CD14-positive monocyte (primary cell): Measurements from ENCODE around the gene BRDT. TPM values are rescaled to one million over a fixed set of nuclear protein-coding genes. Genes with fewer than 3 reads are reported as not detected.

Source experiments
- DNase-seq, 3 donors: peaks; one replicate each; pipeline ENCODE4 v3.0.0-alpha.2; 2011 to 2022
- H2AFZ ChIP-seq: 2 replicates; pipeline ENCODE4 v1.6.0; 2012; ENCODE audit warnings: mild to moderate bottlenecking, low read depth, low read length, inconsistent platforms; ENCODE audit not compliant: insufficient read depth, poor library complexity, severe bottlenecking
- H3K27ac ChIP-seq, 2 donors: 1 replicate in 1 of 2; 2 replicates in 1 of 2; pipeline ENCODE4 v1.5.1; 2012 to 2013; ENCODE audit warnings: low read length in 2 of 2, control low read depth in 1 of 2, inconsistent platforms in 1 of 2, low read depth in 1 of 2, mild to moderate bottlenecking in 1 of 2
- H3K27me3 ChIP-seq, 2 donors: one replicate each; pipeline versions ENCODE4 v1.6.0 to v1.6.1; 2011 to 2013; ENCODE audit warnings: low read length in 2 of 2; ENCODE audit not compliant: control insufficient read depth in 2 of 2, insufficient read depth in 2 of 2
- H3K36me3 ChIP-seq, 2 donors: replicated peaks in 1 of 2; 1 replicate in 1 of 2; 2 replicates in 1 of 2; pipeline versions ENCODE4 v1.5.1 to v1.6.1; 2012 to 2013; ENCODE audit warnings: low read length in 2 of 2, control low read depth in 1 of 2, inconsistent platforms in 1 of 2, mild to moderate bottlenecking in 1 of 2; ENCODE audit not compliant: insufficient read depth in 2 of 2, control insufficient read depth in 1 of 2
- H3K4me1 ChIP-seq, 2 donors: 1 replicate in 1 of 2; 2 replicates in 1 of 2; pipeline versions ENCODE4 v1.5.1 to v1.6.1; 2012 to 2013; ENCODE audit warnings: low read length in 2 of 2, control low read depth in 1 of 2, inconsistent platforms in 1 of 2, mild to moderate bottlenecking in 1 of 2, moderate library complexity in 1 of 2; ENCODE audit not compliant: insufficient read depth in 2 of 2, control insufficient read depth in 1 of 2
- H3K4me2 ChIP-seq: replicated peaks from 2 replicates; pipeline ENCODE3; 2012; ENCODE audit warnings: low read length, moderate library complexity, mild to moderate bottlenecking; ENCODE audit not compliant: poor library complexity, severe bottlenecking; ENCODE audit errors: extremely low read depth
- H3K4me3 ChIP-seq, 3 experiments: fragments of 200-600 bp in 1 of 3; sonication (generic) in 1 of 3; replicated peaks in 1 of 3; 1 replicate in 2 of 3; 2 replicates in 1 of 3; pipeline ENCODE4 v1.5.1; 2011 to 2013; ENCODE audit warnings: low read length in 3 of 3, mild to moderate bottlenecking in 3 of 3, control low read depth in 2 of 3, low read depth in 2 of 3, inconsistent platforms in 1 of 3, moderate library complexity in 1 of 3
- H3K79me2 ChIP-seq: 2 replicates; pipeline ENCODE4 v1.6.0; 2012; ENCODE audit warnings: mild to moderate bottlenecking, control low read depth, inconsistent platforms, low read length, moderate library complexity; ENCODE audit not compliant: insufficient read depth
- H3K9ac ChIP-seq: 2 replicates; pipeline ENCODE4 v1.6.0; 2017; ENCODE audit warnings: low read length, mild to moderate bottlenecking; ENCODE audit not compliant: insufficient read depth, poor library complexity, severe bottlenecking
- H3K9me3 ChIP-seq, 2 donors: replicated peaks in 1 of 2; 1 replicate in 1 of 2; 2 replicates in 1 of 2; pipeline versions ENCODE4 v1.5.1 to v1.6.1; 2012 to 2013; ENCODE audit warnings: low read length in 2 of 2, control low read depth in 1 of 2; ENCODE audit not compliant: control insufficient read depth in 1 of 2, insufficient read depth in 1 of 2
- H4K20me1 ChIP-seq: 2 replicates; pipeline ENCODE4 v1.6.0; 2012; ENCODE audit warnings: mild to moderate bottlenecking, low read length, control low read depth, moderate library complexity; ENCODE audit not compliant: insufficient read depth
- H3K27ac Mint-ChIP-seq, 7 donors: one replicate each; pipeline ENCODE4 v1.8.0; 2020; ENCODE audit warnings: mild to moderate bottlenecking in 7 of 7, mixed read lengths in 7 of 7, moderate library complexity in 6 of 7, inconsistent platforms in 2 of 7
- H3K27me3 Mint-ChIP-seq, 3 donors: one replicate each; pipeline ENCODE4 v1.8.0; 2021 to 2022; ENCODE audit warnings: low read depth in 3 of 3, mild to moderate bottlenecking in 3 of 3, mixed read lengths in 3 of 3, moderate library complexity in 3 of 3, inconsistent platforms in 1 of 3
- H3K36me3 Mint-ChIP-seq, 2 donors: one replicate each; pipeline ENCODE4 v1.8.0; 2020; ENCODE audit warnings: mixed read lengths in 2 of 2, inconsistent platforms in 1 of 2, mild to moderate bottlenecking in 1 of 2
- H3K4me1 Mint-ChIP-seq: one replicate; pipeline ENCODE4 v1.8.0; 2020; ENCODE audit warnings: mild to moderate bottlenecking, mixed read lengths
- H3K4me3 Mint-ChIP-seq, 2 donors: one replicate each; pipeline ENCODE4 v1.8.0; 2020; ENCODE audit warnings: mild to moderate bottlenecking in 2 of 2, mixed read lengths in 2 of 2, moderate library complexity in 1 of 2
- H3K9me3 Mint-ChIP-seq, 7 donors: one replicate each; pipeline ENCODE4 v1.8.0; 2020 to 2022; ENCODE audit warnings: mixed read lengths in 7 of 7, mild to moderate bottlenecking in 6 of 7, moderate library complexity in 6 of 7, inconsistent platforms in 2 of 7
- WGBS: methylation state at CpG from one replicate; pipeline ENCODE4 v1.1.5; 2013; ENCODE audit warnings: missing lambda C conversion rate; ENCODE audit not compliant: insufficient coverage; 5-methylcytosine and 5-hydroxymethylcytosine counted together
- intact Hi-C, 2 donors: fragments of 100-400 bp; cut with micrococcal nuclease; formaldehyde crosslinking; loops; one replicate each; pipeline versions ENCODE4 v1.15.0 to v1.15.1; 2023
- polyA plus RNA-seq, 3 donors: library from polyadenylated mRNA; depleted of rRNA in 1 of 3; unstranded in 2 of 3; stranded (reverse) in 1 of 3; fragments of 300-500 nt in 2 of 3; fragments of >200 nt in 1 of 3; fragmentation: Illumina TruSeq in 2 of 3; gene quantifications; 1 replicate in 2 of 3; 2 replicates in 1 of 3; pipeline ENCODE4 v1.2.3, GENCODE V29; 2012 to 2021
- TF ChIP-seq, protein P1 (sequence below): fragments of 200-600 bp; IDR thresholded peaks from one replicate; pipeline ENCODE4 v1.8.0; 2022; ENCODE audit warnings: antibody characterized with exemption, mild to moderate bottlenecking

Gene BRDT
- polyA plus RNA-seq, 3 donors: not detected

GRCh38 chr1:91916811-91917460 lies 32.3 kb upstream of the BRDT start:
- Histone ChIP-seq H3K9me3 (no peaks in the 10 kb centered on the region), H3K4me2 (no peak overlapping the region), H3K79me2 (no peaks in the 10 kb centered on the region), H4K20me1 (no peaks in the 10 kb centered on the region), H3K9ac (no peak overlapping the region), H3K27ac (no peak overlapping the region), H2AFZ (no peak overlapping the region), H3K4me3 (no peak overlapping the region), H3K36me3 (no peaks in the 10 kb centered on the region), H3K4me1 (no peaks in the 10 kb centered on the region), H3K27me3 (no peaks in the 10 kb centered on the region)
- TF ChIP-seq, protein P1, sequence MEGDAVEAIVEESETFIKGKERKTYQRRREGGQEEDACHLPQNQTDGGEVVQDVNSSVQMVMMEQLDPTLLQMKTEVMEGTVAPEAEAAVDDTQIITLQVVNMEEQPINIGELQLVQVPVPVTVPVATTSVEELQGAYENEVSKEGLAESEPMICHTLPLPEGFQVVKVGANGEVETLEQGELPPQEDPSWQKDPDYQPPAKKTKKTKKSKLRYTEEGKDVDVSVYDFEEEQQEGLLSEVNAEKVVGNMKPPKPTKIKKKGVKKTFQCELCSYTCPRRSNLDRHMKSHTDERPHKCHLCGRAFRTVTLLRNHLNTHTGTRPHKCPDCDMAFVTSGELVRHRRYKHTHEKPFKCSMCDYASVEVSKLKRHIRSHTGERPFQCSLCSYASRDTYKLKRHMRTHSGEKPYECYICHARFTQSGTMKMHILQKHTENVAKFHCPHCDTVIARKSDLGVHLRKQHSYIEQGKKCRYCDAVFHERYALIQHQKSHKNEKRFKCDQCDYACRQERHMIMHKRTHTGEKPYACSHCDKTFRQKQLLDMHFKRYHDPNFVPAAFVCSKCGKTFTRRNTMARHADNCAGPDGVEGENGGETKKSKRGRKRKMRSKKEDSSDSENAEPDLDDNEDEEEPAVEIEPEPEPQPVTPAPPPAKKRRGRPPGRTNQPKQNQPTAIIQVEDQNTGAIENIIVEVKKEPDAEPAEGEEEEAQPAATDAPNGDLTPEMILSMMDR: no peak
- no CpG with 5 or more reads among the region's 5 CpGs for WGBS
- Mint-ChIP-seq H3K4me3 (no peak overlapping the region), H3K27me3 (peaks cover 4 to 8% (median 5%) of the 10 kb centered on the region in 3 donors), H3K27ac (no peak overlapping the region), H3K4me1 (no peaks in the 10 kb centered on the region), H3K36me3 (no peaks in the 10 kb centered on the region), H3K9me3 (no peaks in the 10 kb centered on the region)
- DNase-seq: no peak
- intact Hi-C loops: no loop called here

GRCh38 chr1:91919962-91920361 lies 29.2 kb upstream of the BRDT start:
- WGBS: 91% methylated on average over 6 of the region's 8 CpGs
- TF ChIP-seq, protein P1: no peak
- Histone ChIP-seq H3K4me3 (no peak overlapping the region), H3K4me2 (no peak overlapping the region), H4K20me1 (no peaks in the 10 kb centered on the region), H3K27me3 (no peaks in the 10 kb centered on the region), H3K9ac (no peak overlapping the region), H3K4me1 (no peaks in the 10 kb centered on the region), H2AFZ (no peak overlapping the region), H3K36me3 (no peaks in the 10 kb centered on the region), H3K27ac (no peak overlapping the region), H3K79me2 (no peaks in the 10 kb centered on the region), H3K9me3 (no peaks in the 10 kb centered on the region)
- Mint-ChIP-seq H3K4me1 (no peaks in the 10 kb centered on the region), H3K9me3 (no peaks in the 10 kb centered on the region), H3K4me3 (no peak overlapping the region), H3K27ac (no peak overlapping the region), H3K27me3 (peaks cover 3 to 10% (median 4%) of the 10 kb centered on the region in 3 donors), H3K36me3 (no peaks in the 10 kb centered on the region)
- intact Hi-C loops: no loop called here
- DNase-seq: no peak
